Esophagus (tissue), 2 donors: ENCODE results near the gene HNRNPH3. TPM values are rescaled to one million over a fixed set of nuclear protein-coding genes. Genes with fewer than 3 reads are reported as not detected.

Experiments
- H3K27ac ChIP-seq, 2 donors: one replicate each; pipeline ENCODE4 v1.5.1; 2013; ENCODE audit warnings: low read depth in 2 of 2, mild to moderate bottlenecking in 2 of 2, inconsistent platforms in 1 of 2, low read length in 1 of 2, moderate library complexity in 1 of 2
- H3K27me3 ChIP-seq, 2 donors: one replicate each; pipeline ENCODE4 v1.6.1; 2013; ENCODE audit warnings: low read length in 2 of 2, control low read depth in 1 of 2, mild to moderate bottlenecking in 1 of 2; ENCODE audit not compliant: insufficient read depth in 2 of 2, control insufficient read depth in 1 of 2
- H3K36me3 ChIP-seq, 2 donors: one replicate each; pipeline ENCODE4 v1.6.1; 2013; ENCODE audit warnings: low read length in 1 of 2; ENCODE audit not compliant: control insufficient read depth in 2 of 2, insufficient read depth in 2 of 2
- H3K4me1 ChIP-seq, 2 donors: one replicate each; pipeline ENCODE4 v1.6.1; 2013; ENCODE audit warnings: low read length in 1 of 2; ENCODE audit not compliant: control insufficient read depth in 2 of 2, insufficient read depth in 2 of 2
- H3K4me3 ChIP-seq, 2 donors: one replicate each; pipeline ENCODE4 v1.5.1; 2013; ENCODE audit warnings: low read length in 2 of 2, mild to moderate bottlenecking in 2 of 2, low read depth in 1 of 2, moderate library complexity in 1 of 2
- H3K9me3 ChIP-seq, 2 donors: one replicate each; pipeline ENCODE4 v1.6.1; 2013; ENCODE audit warnings: mild to moderate bottlenecking in 2 of 2, low read depth in 1 of 2, low read length in 1 of 2, moderate library complexity in 1 of 2; ENCODE audit not compliant: control insufficient read depth in 2 of 2, insufficient read depth in 1 of 2
- WGBS, 2 donors: extraction: QIAGEN DNeasy Blood & Tissue Kit; methylation state at CpG; one replicate each; pipeline ENCODE4 v1.1.7; 2013; 5-methylcytosine and 5-hydroxymethylcytosine counted together
- polyA plus RNA-seq, 2 donors: library from polyadenylated mRNA; stranded (reverse); fragments of 200-250 nt; gene quantifications; one replicate each; pipeline ENCODE4 v1.2.3, GENCODE V29; 2013
- donor health status: healthy with polysubstance abuse.
- donor health status: Bipolar disorder and iron deficiency.

HNRNPH3 gene
- polyA plus RNA-seq, 2 donors: 83.3 to 87.4 TPM

DNA sequence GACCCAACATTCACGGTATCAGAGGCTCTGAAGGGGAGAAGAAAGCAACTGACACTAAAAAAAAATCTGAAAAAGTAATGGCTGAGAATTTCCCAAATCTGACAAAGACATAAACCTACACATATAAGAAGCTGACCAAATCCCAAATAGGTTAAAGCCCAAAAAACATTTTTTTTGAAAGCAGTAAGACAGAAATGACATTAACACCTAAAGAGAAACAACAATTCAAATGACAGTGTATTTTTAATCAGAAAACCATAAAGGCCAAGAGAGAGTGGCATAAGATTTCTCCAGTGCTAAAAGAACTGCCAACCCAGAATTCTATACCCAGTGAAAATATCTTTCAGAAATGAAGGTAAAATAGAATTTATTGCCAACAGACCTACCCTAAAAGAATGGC, 39.7 kb downstream of the HNRNPH3 start:
- no peaks in the 10 kb centered on the region for H3K27me3 ChIP-seq
- H3K9me3 ChIP-seq: peaks cover 0 to 2% of the 10 kb centered on the region in 2 donors
- 96 to 100% methylated on average over 1 of the region's 1 CpG for WGBS, 2 donors
- no peak overlapping the region for H3K27ac ChIP-seq
- H3K4me1 ChIP-seq: no peaks in the 10 kb centered on the region
- no peaks in the 10 kb centered on the region for H3K36me3 ChIP-seq
- H3K4me3 ChIP-seq: no peak overlapping the region

DNA sequence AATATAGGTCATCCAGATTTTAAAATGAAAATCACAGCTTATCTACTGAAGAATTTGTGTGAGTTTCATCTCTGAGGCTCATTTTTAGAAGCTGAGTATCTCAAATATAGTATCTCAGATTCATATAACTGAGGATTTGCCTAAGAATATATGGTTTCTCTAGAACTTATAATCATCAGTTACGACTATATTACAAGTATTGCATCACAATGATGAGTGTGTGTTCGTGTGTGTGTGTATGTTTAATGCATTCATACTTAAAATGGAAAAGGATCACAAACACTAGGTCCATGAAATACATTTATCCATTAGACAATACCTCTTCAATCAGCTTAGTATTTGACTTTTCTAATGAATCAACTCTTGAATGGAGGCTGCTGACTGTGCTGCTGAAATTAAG, 53.9 kb downstream of the HNRNPH3 start:
- H3K27me3 ChIP-seq: no peaks in the 10 kb centered on the region

More for the DNA sequence above, 53.9 kb downstream of the HNRNPH3 start:
- Histone ChIP-seq H3K36me3 (no peaks in the 10 kb centered on the region), H3K27ac (no peak overlapping the region), H3K9me3 (no peaks in the 10 kb centered on the region), H3K4me1 (no peaks in the 10 kb centered on the region), H3K4me3 (no peak overlapping the region)
- 86 to 91% methylated on average over 2 of the region's 2 CpGs for WGBS, 2 donors

Other genes starting within 250 kb of the HNRNPH3 start
- under 1 TPM in 1 of 2 donors, not detected in 1; 0.01 TPM for gene MYPN, start 222.6 kb upstream of the HNRNPH3 start, polyA plus RNA-seq
- under 1 TPM in 1 of 2 donors, not detected in 1; 0.02 TPM for gene ATOH7, start 100.0 kb upstream of the HNRNPH3 start, polyA plus RNA-seq
- gene PBLD, start 864 bp downstream of the HNRNPH3 start, polyA plus RNA-seq: 1 to 10 TPM; 1.1 to 1.2 TPM
- gene RUFY2, start 75.2 kb downstream of the HNRNPH3 start, polyA plus RNA-seq: 1 to 10 TPM; 4.9 to 5.1 TPM
- 1 to 10 TPM; 1.8 TPM for gene DNA2, start 139.9 kb downstream of the HNRNPH3 start, polyA plus RNA-seq
- 10 to 100 TPM in 1 of 2 donors, 1 to 10 TPM in 1; 6.2 to 11.6 TPM for gene SLC25A16, start 195.5 kb downstream of the HNRNPH3 start, polyA plus RNA-seq
- under 1 TPM; 0.05 to 0.16 TPM for gene TET1, start 228.3 kb downstream of the HNRNPH3 start, polyA plus RNA-seq